AG09319 (cell line): ENCODE results near the gene CD79A.

Experiments used
- DNase-seq: peaks from one replicate; pipeline ENCODE4 v3.0.0-alpha.2; 2010; ENCODE audit warnings: low read depth; ENCODE audit errors: extremely low read depth
- TF ChIP-seq, protein P1 (sequence below): IDR thresholded peaks from 2 replicates; pipeline ENCODE4 v1.5.1; 2011; ENCODE audit warnings: low read depth, mild to moderate bottlenecking, inconsistent platforms, low read length, moderate library complexity

Gene CD79A

DNA sequence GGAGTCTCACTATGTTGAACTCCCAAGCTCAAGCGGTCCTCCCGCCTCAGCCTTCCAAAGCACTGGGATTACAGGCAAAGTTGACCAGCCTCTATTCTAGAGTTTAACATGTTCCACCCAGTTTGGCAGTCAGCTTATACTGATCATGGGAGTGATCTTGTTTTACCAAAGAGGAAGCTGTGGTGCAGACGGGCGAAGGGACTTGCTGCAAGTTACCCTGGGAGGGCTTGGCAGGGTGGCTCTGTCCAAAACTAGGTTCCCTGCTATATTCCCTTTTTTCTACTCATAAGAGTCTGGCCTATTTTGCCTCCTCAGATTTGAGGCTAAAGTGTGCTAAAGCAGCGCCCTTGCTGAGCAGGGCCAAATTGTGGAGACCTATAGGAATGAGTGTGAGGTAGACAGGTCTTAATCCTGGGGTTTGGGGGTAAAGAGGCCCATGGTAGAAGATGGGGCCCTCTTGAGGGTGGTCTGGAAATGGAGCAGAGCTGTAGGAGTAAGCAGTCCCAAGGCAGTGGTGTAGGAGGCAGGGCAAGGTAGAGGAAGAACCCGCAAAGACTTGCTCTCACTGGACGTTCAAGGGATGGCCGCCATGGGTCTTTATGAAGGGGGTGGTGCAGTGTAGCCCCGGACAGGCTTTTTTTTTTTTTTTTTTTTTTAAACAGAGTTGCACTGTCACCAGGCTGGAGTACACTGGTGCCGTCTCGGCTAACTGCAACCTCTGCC is 13.7 kb upstream of the CD79A start:
- DNase-seq, result no peak
- TF ChIP-seq, protein P1, sequence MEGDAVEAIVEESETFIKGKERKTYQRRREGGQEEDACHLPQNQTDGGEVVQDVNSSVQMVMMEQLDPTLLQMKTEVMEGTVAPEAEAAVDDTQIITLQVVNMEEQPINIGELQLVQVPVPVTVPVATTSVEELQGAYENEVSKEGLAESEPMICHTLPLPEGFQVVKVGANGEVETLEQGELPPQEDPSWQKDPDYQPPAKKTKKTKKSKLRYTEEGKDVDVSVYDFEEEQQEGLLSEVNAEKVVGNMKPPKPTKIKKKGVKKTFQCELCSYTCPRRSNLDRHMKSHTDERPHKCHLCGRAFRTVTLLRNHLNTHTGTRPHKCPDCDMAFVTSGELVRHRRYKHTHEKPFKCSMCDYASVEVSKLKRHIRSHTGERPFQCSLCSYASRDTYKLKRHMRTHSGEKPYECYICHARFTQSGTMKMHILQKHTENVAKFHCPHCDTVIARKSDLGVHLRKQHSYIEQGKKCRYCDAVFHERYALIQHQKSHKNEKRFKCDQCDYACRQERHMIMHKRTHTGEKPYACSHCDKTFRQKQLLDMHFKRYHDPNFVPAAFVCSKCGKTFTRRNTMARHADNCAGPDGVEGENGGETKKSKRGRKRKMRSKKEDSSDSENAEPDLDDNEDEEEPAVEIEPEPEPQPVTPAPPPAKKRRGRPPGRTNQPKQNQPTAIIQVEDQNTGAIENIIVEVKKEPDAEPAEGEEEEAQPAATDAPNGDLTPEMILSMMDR, result no peak

DNA sequence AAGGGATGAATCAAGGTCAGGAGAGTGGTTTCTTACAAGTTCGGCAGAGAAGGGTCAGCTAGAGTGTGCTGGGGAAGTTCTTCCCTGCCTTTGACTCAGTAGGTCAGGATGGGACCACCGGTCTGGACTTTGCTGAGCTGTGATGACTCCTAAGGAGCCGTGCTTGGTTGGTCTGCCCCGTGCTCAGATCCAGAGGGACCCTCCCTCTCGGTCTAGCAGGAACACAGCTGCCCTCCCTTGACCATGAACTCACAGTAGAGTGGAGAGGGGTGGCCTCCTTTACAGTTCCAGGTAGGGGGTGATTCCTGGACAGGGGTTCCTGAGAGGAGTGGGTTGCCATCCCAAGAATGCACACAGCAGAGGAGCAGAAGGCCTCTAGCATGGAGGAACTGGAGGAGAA is 12.7 kb upstream of the CD79A start:
- DNase-seq, result no peak

DNA sequence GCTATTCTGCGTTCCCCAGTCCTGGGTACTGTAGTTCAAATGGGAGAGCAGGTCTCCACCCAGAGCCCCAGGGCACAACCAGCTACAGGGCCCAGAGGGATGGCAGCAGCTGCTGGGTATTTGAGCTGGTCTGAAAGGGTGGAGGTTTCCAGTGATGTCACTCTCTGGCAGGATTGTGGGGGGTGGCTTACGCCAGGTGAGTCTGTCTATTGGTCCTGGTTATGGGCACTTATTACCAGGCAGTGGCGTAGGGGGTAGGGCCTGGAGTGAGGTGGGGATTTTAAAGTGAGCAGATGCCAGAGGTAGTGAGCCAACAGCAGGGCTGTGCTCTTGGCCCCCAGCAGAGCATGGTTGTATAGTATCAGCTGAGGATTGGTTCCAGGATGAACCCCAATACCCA is 10.8 kb upstream of the CD79A start:
- DNase-seq, result no peak
- TF ChIP-seq, protein P1, result no peak

More for the DNA sequence above, 12.7 kb upstream of the CD79A start:
- TF ChIP-seq, protein P1, result no peak

DNA sequence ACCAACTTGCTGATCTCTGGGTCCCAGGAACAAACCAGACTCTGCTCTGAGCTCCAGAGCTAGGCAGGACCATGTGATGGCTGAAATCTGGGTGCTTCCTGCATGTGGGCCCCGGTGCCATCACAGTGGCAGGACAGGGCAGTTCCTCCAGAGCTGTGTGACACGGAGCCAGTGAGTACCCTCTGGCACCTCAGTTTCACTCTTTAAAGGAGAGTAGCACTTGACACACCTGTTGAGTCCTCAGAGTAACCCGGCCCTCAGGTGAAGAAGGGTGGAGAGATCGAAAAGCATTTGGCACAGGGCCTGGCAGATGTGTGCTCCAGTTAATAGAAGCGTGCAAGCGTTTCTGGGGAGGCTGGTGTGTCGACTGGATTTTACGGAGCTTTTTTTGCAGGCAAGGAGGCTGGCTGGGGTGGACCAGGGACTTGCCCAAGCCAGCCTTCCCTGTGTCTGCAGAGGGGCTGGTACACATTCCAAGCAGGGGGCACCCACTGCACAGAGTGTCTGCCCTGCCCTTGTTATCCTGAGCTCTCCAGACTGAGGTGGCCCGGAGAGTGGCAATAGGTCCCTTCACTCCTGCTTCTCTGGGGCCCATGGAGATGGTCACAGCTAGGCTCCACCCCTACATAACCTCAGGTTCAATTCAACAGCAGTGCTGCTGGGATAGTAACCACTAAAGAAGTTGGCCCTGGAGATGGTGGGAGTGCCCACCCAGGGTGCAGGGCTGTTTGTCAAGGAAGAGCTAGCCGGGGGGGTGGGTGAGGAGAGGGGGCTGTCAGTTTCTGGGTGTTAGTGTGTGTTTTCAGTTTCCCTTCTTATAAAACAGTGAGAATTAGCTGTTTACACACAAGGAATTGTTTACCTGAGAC is 8.7 kb upstream of the CD79A start:
- no peak for DNase-seq
- TF ChIP-seq, protein P1, result no peak

DNA sequence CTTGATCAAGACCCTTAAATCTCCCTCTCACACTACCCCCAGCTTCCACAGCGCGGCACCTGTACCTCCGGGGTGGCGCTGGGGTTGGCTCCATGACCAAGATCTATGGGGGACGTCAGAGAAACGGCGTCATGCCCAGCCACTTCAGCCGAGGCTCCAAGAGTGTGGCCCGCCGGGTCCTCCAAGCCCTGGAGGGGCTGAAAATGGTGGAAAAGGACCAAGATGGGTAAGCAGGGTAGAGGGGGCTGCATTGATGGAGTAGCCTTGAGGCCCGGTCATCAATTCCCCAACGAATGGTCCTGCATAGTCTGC is 8.1 kb upstream of the CD79A start:
- TF ChIP-seq, protein P1, result no peak
- no peak for DNase-seq

DNA sequence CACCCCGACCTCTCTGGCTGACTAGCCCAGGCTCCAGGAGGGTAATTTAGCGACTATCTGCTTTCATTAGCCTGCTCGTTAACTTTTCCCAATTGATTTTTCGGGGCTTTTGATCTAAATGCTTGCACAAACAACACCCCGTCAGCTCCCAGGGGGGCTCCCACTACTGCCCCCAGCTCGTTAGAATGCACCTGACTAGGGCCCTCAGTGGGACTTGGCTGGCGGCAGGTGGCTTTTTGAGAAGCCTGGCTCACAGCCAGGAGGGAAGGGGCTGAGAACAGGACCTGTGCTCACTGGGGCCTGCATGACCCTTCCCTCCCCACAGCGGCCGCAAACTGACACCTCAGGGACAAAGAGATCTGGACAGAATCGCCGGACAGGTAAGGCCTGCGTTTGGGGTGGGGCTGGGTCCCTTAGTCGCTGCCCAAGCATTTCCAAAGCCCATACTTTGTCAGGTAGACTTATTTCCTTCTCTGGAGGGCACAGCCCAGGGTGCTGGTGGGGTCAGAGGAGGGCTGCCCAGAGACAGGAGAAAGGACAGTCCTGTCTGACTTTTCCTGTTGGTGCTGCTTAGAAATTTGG is 7.6 kb upstream of the CD79A start:
- TF ChIP-seq, protein P1, result no peak
- DNase-seq, result no peak

DNA sequence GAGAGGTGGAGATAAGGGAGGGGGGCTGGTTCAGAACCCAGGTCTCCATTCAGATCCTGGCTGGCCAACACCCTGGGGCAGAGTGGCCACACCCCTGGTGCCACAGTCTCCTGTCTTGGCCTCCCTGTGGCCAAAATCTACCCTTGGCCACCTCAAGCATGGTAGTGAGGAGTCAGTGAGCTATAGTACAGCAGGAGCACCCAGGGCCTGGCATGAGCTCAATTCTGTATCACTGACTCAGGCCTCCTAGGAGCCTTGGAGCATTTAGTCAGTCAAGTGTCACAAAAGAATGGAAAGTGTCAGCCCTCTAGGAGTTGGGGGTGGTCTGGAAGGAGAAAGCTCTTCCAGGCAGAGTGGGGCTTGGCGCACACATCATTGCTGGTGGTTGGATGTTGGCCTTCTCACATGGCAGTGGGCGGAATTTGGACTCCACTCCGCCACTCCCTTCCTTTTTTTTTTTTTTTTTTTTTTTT is 6.6 kb upstream of the CD79A start:
- DNase-seq, result no peak
- TF ChIP-seq, protein P1, result no peak
